ENCODE data around the gene NDUFAF8. TPM values are rescaled to one million over a fixed set of nuclear protein-coding genes. Genes with fewer than 3 reads are reported as not detected.

Gene NDUFAF8
- total RNA-seq, 1 donor from 2014 or later, result 45.9 TPM

- no peak for DNase-seq (ENCODE audit: low read depth)
- Histone ChIP-seq H3K36me3 (ENCODE audit: control insufficient read depth, insufficient read depth, low read length) (peaks cover 2% of the 10 kb centered on the region), H3K4me3 (ENCODE audit: low read depth, low read length) (no peak overlapping the region), H3K27me3 (ENCODE audit: control insufficient read depth, insufficient read depth, low read length) (no peaks in the 10 kb centered on the region)
- no peak for TF ChIP-seq CTCF (IDR thresholded peaks at IDR 0.05; ENCODE audit: insufficient read depth, low read length, poor library complexity, severe bottlenecking)
Measured at GRCh38 chr17:81245665-81246342, 6.7 kb downstream of the NDUFAF8 start.

- H3K27me3 ChIP-seq (ENCODE audit: control insufficient read depth, insufficient read depth, low read length), result no peaks in the 10 kb centered on the region
- TF ChIP-seq CTCF (IDR thresholded peaks at IDR 0.05; ENCODE audit: insufficient read depth, low read length, poor library complexity, severe bottlenecking), result no peak
- peaks cover 2% of the 10 kb centered on the region for H3K36me3 ChIP-seq (ENCODE audit: control insufficient read depth, insufficient read depth, low read length)
- DNase-seq (ENCODE audit: low read depth), result no peak
- H3K4me3 ChIP-seq (ENCODE audit: low read depth, low read length), result no peak overlapping the region
Measured at GRCh38 chr17:81246343-81246670, 7.2 kb downstream of the NDUFAF8 start.

- DNase-seq (ENCODE audit: low read depth), result no peak
- no peak for TF ChIP-seq CTCF (IDR thresholded peaks at IDR 0.05; ENCODE audit: insufficient read depth, low read length, poor library complexity, severe bottlenecking)
- Histone ChIP-seq H3K36me3 (ENCODE audit: control insufficient read depth, insufficient read depth, low read length) (peaks cover 2% of the 10 kb centered on the region), H3K4me3 (ENCODE audit: low read depth, low read length) (no peak overlapping the region), H3K27me3 (ENCODE audit: control insufficient read depth, insufficient read depth, low read length) (no peaks in the 10 kb centered on the region)
Measured at GRCh38 chr17:81246679-81247338, 7.7 kb downstream of the NDUFAF8 start.

GRCh38 chr17:81247339-81247990 lies 8.3 kb downstream of the NDUFAF8 start:
- no peak for TF ChIP-seq CTCF (IDR thresholded peaks at IDR 0.05; ENCODE audit: insufficient read depth, low read length, poor library complexity, severe bottlenecking)

GRCh38 chr17:81248649-81249048 lies 9.5 kb downstream of the NDUFAF8 start:
- Histone ChIP-seq H3K36me3 (ENCODE audit: control insufficient read depth, insufficient read depth, low read length) (peaks cover 2% of the 10 kb centered on the region), H3K27me3 (ENCODE audit: control insufficient read depth, insufficient read depth, low read length) (no peaks in the 10 kb centered on the region), H3K4me3 (ENCODE audit: low read depth, low read length) (no peak overlapping the region)
- TF ChIP-seq CTCF (IDR thresholded peaks at IDR 0.05; ENCODE audit: insufficient read depth, low read length, poor library complexity, severe bottlenecking), result no peak
- DNase-seq (ENCODE audit: low read depth), result no peak

More at GRCh38 chr17:81247339-81247990, 8.3 kb downstream of the NDUFAF8 start:
- no peaks in the 10 kb centered on the region for H3K27me3 ChIP-seq (ENCODE audit: control insufficient read depth, insufficient read depth, low read length)
- H3K36me3 ChIP-seq (ENCODE audit: control insufficient read depth, insufficient read depth, low read length), result peaks cover 2% of the 10 kb centered on the region
- no peak for DNase-seq (ENCODE audit: low read depth)
- H3K4me3 ChIP-seq (ENCODE audit: low read depth, low read length), result no peak overlapping the region

Measured in kidney epithelial cell (primary cell).